ENCODE measurements around the gene NRXN3.

- no peak for TF ChIP-seq CTCF (IDR thresholded peaks at IDR 0.05)
- no peak for TF ChIP-seq EP300 (IDR thresholded peaks at IDR 0.05; ENCODE audit: low read depth)
- no peak for TF ChIP-seq POLR2A (IDR thresholded peaks at IDR 0.05)
- TF ChIP-seq POLR2AphosphoS5 (IDR thresholded peaks at IDR 0.05) = no peak
Observed at GRCh38 chr14:79352076-79352630, 1182.0 kb downstream of the NRXN3 start.
